HCT116 (cell line): ENCODE results near the gene PRDM7. TPM values are rescaled to one million over a fixed set of nuclear protein-coding genes. Genes with fewer than 3 reads are reported as not detected.

Source experiments
- ATAC-seq: fragments of 200-7000 bp; cut with Tn5 transposase; 2 replicates; pipeline ENCODE4 v1.9.1; 2020; ENCODE audit warnings: mild to moderate bottlenecking, moderate library complexity
- BruUV-seq: library from RNA; stranded (reverse); fragments of 400-500 nt; replicated peaks from 2 replicates; lab custom pipeline; 2021; lab: Mats Ljungman, UMichigan
- CTCF ChIA-PET: fragments of 300-600 bp; sonication (Branson Sonifier 250); formaldehyde crosslinking; loops from one replicate; lab custom pipeline; 2021; ENCODE audit warnings: antibody characterized with exemption; lab: Charles Lee
- POLR2A ChIA-PET: fragments of 300-600, 350-600 bp; sonication (Branson Sonifier 250); formaldehyde crosslinking; loops from one replicate; lab custom pipeline; 2021; ENCODE audit warnings: antibody characterized with exemption; lab: Charles Lee
- RAD21 ChIA-PET, 2 experiments: fragments of 300-600 bp; sonication (Branson Sonifier 250); formaldehyde crosslinking; loops; one replicate each; lab custom pipeline; 2023; ENCODE audit warnings: low total read pairs in 2 of 2; ENCODE audit not compliant: uncharacterized antibody in 2 of 2, unreplicated experiment in 2 of 2, low non-redundant PET in 1 of 2; lab: Charles Lee
- DNase-seq: peaks from one replicate; pipeline ENCODE4 v3.0.0-alpha.2; 2010; ENCODE audit warnings: low read depth, low spot score
- H2AFZ ChIP-seq: fragments of 200-600 bp; shearing (Covaris generic), sonication (generic); 2 replicates; pipeline ENCODE4 v1.6.1; 2017; ENCODE audit warnings: low read depth, mixed run types, mixed read lengths, antibody characterized with exemption, low read length; ENCODE audit not compliant: poor library complexity, severe bottlenecking
- H3K27ac ChIP-seq: 2 replicates; pipeline ENCODE4 v1.5.1; 2012; ENCODE audit warnings: low read depth, low read length
- H3K27me3 ChIP-seq: fragments of 200-600 bp; sonication (generic); 2 replicates; pipeline ENCODE4 v1.6.1; 2016; ENCODE audit warnings: mixed run types, low read length, mixed read lengths; ENCODE audit not compliant: insufficient read depth
- H3K36me3 ChIP-seq, 2 experiments: fragments of 200-500 bp in 1 of 2; fragments of 200-600 bp in 1 of 2; sonication (Bioruptor generic) in 1 of 2; sonication (generic) in 1 of 2; 2 replicates each; pipeline versions ENCODE4 v1.5.1 to v1.6.1; 2014 to 2016; ENCODE audit warnings: low read length in 2 of 2, inconsistent platforms in 1 of 2, mixed read lengths in 1 of 2, mixed run types in 1 of 2; ENCODE audit not compliant: insufficient read depth in 2 of 2, control insufficient read depth in 1 of 2
- H3K4me1 ChIP-seq, 2 experiments: fragments of 200-600 bp in 1 of 2; sonication (generic) in 1 of 2; 2 replicates each; pipeline versions ENCODE4 v1.5.1 to v1.6.1; 2012 to 2017; ENCODE audit warnings: low read length in 2 of 2, inconsistent platforms in 1 of 2, mild to moderate bottlenecking in 1 of 2, mixed read lengths in 1 of 2, mixed run types in 1 of 2, moderate library complexity in 1 of 2; ENCODE audit not compliant: insufficient read depth in 2 of 2, control insufficient read depth in 1 of 2
- H3K4me2 ChIP-seq: fragments of 200-600 bp; sonication (generic); 2 replicates; pipeline ENCODE4 v1.6.1; 2017; ENCODE audit warnings: mixed run types, low read length, mixed read lengths
- H3K4me3 ChIP-seq, 2 experiments: fragments of 200-600 bp in 1 of 2; sonication (generic) in 1 of 2; replicated peaks in 1 of 2; 2 replicates each; pipeline ENCODE4 v1.5.1; 2011 to 2016; ENCODE audit warnings: low read length in 2 of 2, control low read depth in 1 of 2, low read depth in 1 of 2, mild to moderate bottlenecking in 1 of 2, mixed read lengths in 1 of 2, mixed run types in 1 of 2
- H3K79me2 ChIP-seq: fragments of 200-600 bp; sonication (generic); 2 replicates; pipeline ENCODE4 v1.6.1; 2017; ENCODE audit warnings: mild to moderate bottlenecking, mixed run types, low read length, moderate library complexity, mixed read lengths; ENCODE audit not compliant: insufficient read depth
- H3K9ac ChIP-seq: fragments of 200-600 bp; sonication (generic); 2 replicates; pipeline ENCODE4 v1.6.1; 2016; ENCODE audit warnings: low read length, mixed read lengths
- H3K9me2 ChIP-seq: fragments of 200-600 bp; sonication (generic), shearing (Covaris generic); 2 replicates; pipeline ENCODE4 v1.6.1; 2017; ENCODE audit warnings: mixed run types, mild to moderate bottlenecking, moderate library complexity; ENCODE audit not compliant: insufficient read depth
- H3K9me3 ChIP-seq, 2 experiments: fragments of 200-500 bp in 1 of 2; fragments of 200-600 bp in 1 of 2; sonication (Bioruptor generic) in 1 of 2; sonication (generic) in 1 of 2; 2 replicates each; pipeline ENCODE4 v1.6.1; 2014 to 2017; ENCODE audit warnings: low read length in 2 of 2, mixed read lengths in 2 of 2, inconsistent platforms in 1 of 2, low read depth in 1 of 2, mild to moderate bottlenecking in 1 of 2, mixed run types in 1 of 2, moderate library complexity in 1 of 2; ENCODE audit not compliant: control insufficient read depth in 1 of 2, insufficient read depth in 1 of 2
- H4K20me1 ChIP-seq: fragments of 200-600 bp; sonication (generic), shearing (Covaris generic); 2 replicates; pipeline ENCODE4 v1.6.1; 2017; ENCODE audit warnings: mixed run types, mild to moderate bottlenecking, moderate library complexity; ENCODE audit not compliant: insufficient read depth
- ATF3 ChIP-seq: IDR thresholded peaks from 2 replicates; pipeline ENCODE4 v1.6.1; 2012
- CBX3 ChIP-seq: IDR thresholded peaks from 2 replicates; pipeline ENCODE4 v1.6.1; 2012; ENCODE audit warnings: low read depth
- CEBPB ChIP-seq: IDR thresholded peaks from 2 replicates; pipeline ENCODE4 v1.6.1; 2012; ENCODE audit warnings: low read depth
- EGR1 ChIP-seq: IDR thresholded peaks from 2 replicates; pipeline ENCODE4 v1.6.1; 2012; ENCODE audit warnings: low read depth
- ELF1 ChIP-seq: IDR thresholded peaks from 2 replicates; pipeline ENCODE4 v1.6.1; 2012; ENCODE audit warnings: low read depth, borderline replicate concordance
- EZH2 ChIP-seq: fragments of 200-600 bp; sonication (generic); IDR thresholded peaks from 2 replicates; pipeline ENCODE4 v1.6.1; 2017; ENCODE audit warnings: antibody characterized with exemption, mixed run types
- EZH2phosphoT487 ChIP-seq: fragments of 200-600 bp; IDR thresholded peaks from 2 replicates; pipeline ENCODE4 v1.6.1; 2018; ENCODE audit warnings: antibody characterized with exemption, borderline replicate concordance
- FOSL1 ChIP-seq: IDR thresholded peaks from 2 replicates; pipeline ENCODE4 v1.6.1; 2012; ENCODE audit warnings: low read depth
- JUND ChIP-seq: IDR thresholded peaks from 2 replicates; pipeline ENCODE4 v1.6.1; 2012
- POLR2A ChIP-seq: IDR thresholded peaks from 2 replicates; pipeline ENCODE4 v1.7.0; 2011; ENCODE audit warnings: borderline replicate concordance; ENCODE audit not compliant: insufficient read depth, insufficient read length; ENCODE audit errors: extremely low read depth
- POLR2AphosphoS5 ChIP-seq: IDR thresholded peaks from 2 replicates; pipeline ENCODE4 v1.6.1; 2011; ENCODE audit warnings: mild to moderate bottlenecking, low read depth, low read length, moderate library complexity
- SRF ChIP-seq: IDR thresholded peaks from 2 replicates; pipeline ENCODE4 v1.6.1; 2012; ENCODE audit warnings: low read depth
- TCF7L2 ChIP-seq: IDR thresholded peaks from 2 replicates; pipeline ENCODE4 v1.7.0; 2011; ENCODE audit warnings: borderline replicate concordance, inconsistent platforms; ENCODE audit not compliant: insufficient read depth, insufficient read length; ENCODE audit errors: extremely low read depth
- YY1 ChIP-seq: IDR thresholded peaks from 2 replicates; pipeline ENCODE4 v1.6.1; 2011; ENCODE audit warnings: low read length, low read depth, moderate library complexity, mild to moderate bottlenecking; ENCODE audit not compliant: insufficient replicate concordance; ENCODE audit errors: extremely low read depth
- intact Hi-C: fragments of 100-400 bp; cut with micrococcal nuclease; formaldehyde crosslinking; loops from 2 replicates; pipeline ENCODE4 v1.10.0; 2022
- total RNA-seq: library from RNA; stranded (reverse); gene quantifications from one replicate; pipeline ENCODE4 v1.2.1, GENCODE V29; 2021; ENCODE audit not compliant: unreplicated experiment
- TF ChIP-seq, protein P1 (sequence below), 3 experiments: fragments of 200-600 bp in 1 of 3; sonication (generic) in 1 of 3; IDR thresholded peaks in 2 of 3; conservative IDR thresholded peaks in 1 of 3; 2 replicates each; pipeline ENCODE4 v1.5.1; 2012 to 2017; ENCODE audit warnings: low read depth in 2 of 3, low read length in 2 of 3, antibody characterized with exemption in 1 of 3, borderline replicate concordance in 1 of 3, control low read depth in 1 of 3, mild to moderate bottlenecking in 1 of 3, mixed read lengths in 1 of 3, mixed run types in 1 of 3, moderate library complexity in 1 of 3; ENCODE audit not compliant: insufficient read depth in 1 of 3
- TF ChIP-seq, protein P2 (sequence below): IDR thresholded peaks from 2 replicates; pipeline ENCODE4 v1.6.1; 2011; ENCODE audit warnings: mild to moderate bottlenecking, low read length, moderate library complexity; ENCODE audit not compliant: insufficient replicate concordance; ENCODE audit errors: extremely low read depth
- TF ChIP-seq, protein P3 (sequence below): IDR thresholded peaks from 2 replicates; pipeline ENCODE4 v1.6.1; 2012; ENCODE audit warnings: low read depth

The PRDM7 gene
- total RNA-seq, 1 experiment from 2014 or later: 0.07 TPM

- H3K9me2 ChIP-seq: no peaks in the 10 kb centered on the region
- no peak overlapping the region for H3K4me3 ChIP-seq
- no peaks in the 10 kb centered on the region for H3K79me2 ChIP-seq
- intact Hi-C loops: no loop called here
- peaks cover 15 to 38% of the 10 kb centered on the region in 2 experiments for H3K4me1 ChIP-seq
- ATAC-seq: peak; percentile 83
- RAD21 ChIA-PET: no interaction called here
- no peak; the same call in 1 of the 2 replicates for TF ChIP-seq CBX3
- no peak for TF ChIP-seq EZH2phosphoT487
- no peak for TF ChIP-seq EGR1
- no peak for TF ChIP-seq TCF7L2
- TF ChIP-seq, protein P1, sequence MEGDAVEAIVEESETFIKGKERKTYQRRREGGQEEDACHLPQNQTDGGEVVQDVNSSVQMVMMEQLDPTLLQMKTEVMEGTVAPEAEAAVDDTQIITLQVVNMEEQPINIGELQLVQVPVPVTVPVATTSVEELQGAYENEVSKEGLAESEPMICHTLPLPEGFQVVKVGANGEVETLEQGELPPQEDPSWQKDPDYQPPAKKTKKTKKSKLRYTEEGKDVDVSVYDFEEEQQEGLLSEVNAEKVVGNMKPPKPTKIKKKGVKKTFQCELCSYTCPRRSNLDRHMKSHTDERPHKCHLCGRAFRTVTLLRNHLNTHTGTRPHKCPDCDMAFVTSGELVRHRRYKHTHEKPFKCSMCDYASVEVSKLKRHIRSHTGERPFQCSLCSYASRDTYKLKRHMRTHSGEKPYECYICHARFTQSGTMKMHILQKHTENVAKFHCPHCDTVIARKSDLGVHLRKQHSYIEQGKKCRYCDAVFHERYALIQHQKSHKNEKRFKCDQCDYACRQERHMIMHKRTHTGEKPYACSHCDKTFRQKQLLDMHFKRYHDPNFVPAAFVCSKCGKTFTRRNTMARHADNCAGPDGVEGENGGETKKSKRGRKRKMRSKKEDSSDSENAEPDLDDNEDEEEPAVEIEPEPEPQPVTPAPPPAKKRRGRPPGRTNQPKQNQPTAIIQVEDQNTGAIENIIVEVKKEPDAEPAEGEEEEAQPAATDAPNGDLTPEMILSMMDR (IDR thresholded peaks at IDR 0.05 in 2 of 3, conservative IDR thresholded peaks at IDR 0.05 in 1 of 3; ENCODE audit: borderline replicate concordance in 1 of 3, insufficient read depth in 1 of 3, low read depth in 2 of 3, low read length in 2 of 3): no peak
- TF ChIP-seq, protein P2, sequence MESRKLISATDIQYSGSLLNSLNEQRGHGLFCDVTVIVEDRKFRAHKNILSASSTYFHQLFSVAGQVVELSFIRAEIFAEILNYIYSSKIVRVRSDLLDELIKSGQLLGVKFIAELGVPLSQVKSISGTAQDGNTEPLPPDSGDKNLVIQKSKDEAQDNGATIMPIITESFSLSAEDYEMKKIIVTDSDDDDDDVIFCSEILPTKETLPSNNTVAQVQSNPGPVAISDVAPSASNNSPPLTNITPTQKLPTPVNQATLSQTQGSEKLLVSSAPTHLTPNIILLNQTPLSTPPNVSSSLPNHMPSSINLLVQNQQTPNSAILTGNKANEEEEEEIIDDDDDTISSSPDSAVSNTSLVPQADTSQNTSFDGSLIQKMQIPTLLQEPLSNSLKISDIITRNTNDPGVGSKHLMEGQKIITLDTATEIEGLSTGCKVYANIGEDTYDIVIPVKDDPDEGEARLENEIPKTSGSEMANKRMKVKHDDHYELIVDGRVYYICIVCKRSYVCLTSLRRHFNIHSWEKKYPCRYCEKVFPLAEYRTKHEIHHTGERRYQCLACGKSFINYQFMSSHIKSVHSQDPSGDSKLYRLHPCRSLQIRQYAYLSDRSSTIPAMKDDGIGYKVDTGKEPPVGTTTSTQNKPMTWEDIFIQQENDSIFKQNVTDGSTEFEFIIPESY: no peak
- no peak for TF ChIP-seq CEBPB
- peak; percentile 77 for TF ChIP-seq FOSL1
- peak; percentile 56 for TF ChIP-seq POLR2AphosphoS5
- no peak for TF ChIP-seq POLR2A
- TF ChIP-seq YY1: no peak
- no peak for TF ChIP-seq ELF1
- TF ChIP-seq ATF3: no peak
- TF ChIP-seq, protein P3, sequence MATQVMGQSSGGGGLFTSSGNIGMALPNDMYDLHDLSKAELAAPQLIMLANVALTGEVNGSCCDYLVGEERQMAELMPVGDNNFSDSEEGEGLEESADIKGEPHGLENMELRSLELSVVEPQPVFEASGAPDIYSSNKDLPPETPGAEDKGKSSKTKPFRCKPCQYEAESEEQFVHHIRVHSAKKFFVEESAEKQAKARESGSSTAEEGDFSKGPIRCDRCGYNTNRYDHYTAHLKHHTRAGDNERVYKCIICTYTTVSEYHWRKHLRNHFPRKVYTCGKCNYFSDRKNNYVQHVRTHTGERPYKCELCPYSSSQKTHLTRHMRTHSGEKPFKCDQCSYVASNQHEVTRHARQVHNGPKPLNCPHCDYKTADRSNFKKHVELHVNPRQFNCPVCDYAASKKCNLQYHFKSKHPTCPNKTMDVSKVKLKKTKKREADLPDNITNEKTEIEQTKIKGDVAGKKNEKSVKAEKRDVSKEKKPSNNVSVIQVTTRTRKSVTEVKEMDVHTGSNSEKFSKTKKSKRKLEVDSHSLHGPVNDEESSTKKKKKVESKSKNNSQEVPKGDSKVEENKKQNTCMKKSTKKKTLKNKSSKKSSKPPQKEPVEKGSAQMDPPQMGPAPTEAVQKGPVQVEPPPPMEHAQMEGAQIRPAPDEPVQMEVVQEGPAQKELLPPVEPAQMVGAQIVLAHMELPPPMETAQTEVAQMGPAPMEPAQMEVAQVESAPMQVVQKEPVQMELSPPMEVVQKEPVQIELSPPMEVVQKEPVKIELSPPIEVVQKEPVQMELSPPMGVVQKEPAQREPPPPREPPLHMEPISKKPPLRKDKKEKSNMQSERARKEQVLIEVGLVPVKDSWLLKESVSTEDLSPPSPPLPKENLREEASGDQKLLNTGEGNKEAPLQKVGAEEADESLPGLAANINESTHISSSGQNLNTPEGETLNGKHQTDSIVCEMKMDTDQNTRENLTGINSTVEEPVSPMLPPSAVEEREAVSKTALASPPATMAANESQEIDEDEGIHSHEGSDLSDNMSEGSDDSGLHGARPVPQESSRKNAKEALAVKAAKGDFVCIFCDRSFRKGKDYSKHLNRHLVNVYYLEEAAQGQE: no peak
- TF ChIP-seq SRF: no peak
- peak; percentile 76 for TF ChIP-seq JUND
- TF ChIP-seq EZH2: no peak
- no peaks in the 10 kb centered on the region for H3K9me3 ChIP-seq
- POLR2A ChIA-PET: interaction anchor here (0.5 kb wide), 1 partner anchor 485 kb away, joined by 3 read pairs; no protein-coding TSS in a partner anchor
- no peaks in the 10 kb centered on the region for H4K20me1 ChIP-seq
- peaks cover 19 to 32% of the 10 kb centered on the region in 2 experiments; a peak in 3 of 4 replicates for H3K36me3 ChIP-seq
- H3K4me2 ChIP-seq: peak overlapping the region; percentile 54
- H3K27me3 ChIP-seq: no peaks in the 10 kb centered on the region
- peak; percentile 44 for DNase-seq
- H3K9ac ChIP-seq: peak overlapping the region; percentile 11; the same call in 1 of the 2 replicates
- no peak overlapping the region for H2AFZ ChIP-seq
- BruUV-seq: TSS peak; percentile 31
- CTCF ChIA-PET: interaction anchor here (1.3 kb wide), 1 partner anchor 24 kb away, joined by 3 read pairs; no protein-coding TSS in a partner anchor
- H3K27ac ChIP-seq: peak overlapping the region; percentile 41
These were observed 33.0 kb downstream of the PRDM7 start for GRCh38 chr16:90044111-90044551.
